Caco-2 (cell line): ENCODE data around the gene KITLG. TPM values are rescaled to one million over a fixed set of nuclear protein-coding genes. Genes with fewer than 3 reads are reported as not detected.
"Not testable (repeated sequence)": the region's sequence is repeated elsewhere in the genome, so short reads cannot be mapped to it uniquely, and the experiment has no call there.

Source experiments
- BruUV-seq: library from RNA; stranded (reverse); fragments of 400-500 nt; replicated peaks from 2 replicates; lab custom pipeline; 2021; lab: Mats Ljungman, UMichigan
- CTCF ChIA-PET: fragments of 300-600 bp; sonication (Branson Sonifier 250); formaldehyde crosslinking; loops from one replicate; lab custom pipeline; 2022; ENCODE audit warnings: antibody characterized with exemption; lab: Charles Lee
- POLR2A ChIA-PET: fragments of 300-600 bp; sonication (Branson Sonifier 250); formaldehyde crosslinking; loops from one replicate; lab custom pipeline; 2022; ENCODE audit warnings: antibody characterized with exemption; lab: Charles Lee
- DNase-seq, 2 experiments: peaks; one replicate each; pipeline versions ENCODE4 v3.0.0 to v3.0.0-alpha.2; 2020 to 2022
- H3K27me3 ChIP-seq: replicated peaks from 2 replicates; pipeline ENCODE4 v1.6.0; 2011; ENCODE audit warnings: low read length; ENCODE audit not compliant: control insufficient read depth, insufficient read depth
- H3K36me3 ChIP-seq: 2 replicates; pipeline ENCODE4 v1.5.1; 2011; ENCODE audit warnings: low read length; ENCODE audit not compliant: control insufficient read depth, insufficient read depth
- H3K4me1 ChIP-seq: fragments of 250-450 bp; sonication (Bioruptor Pico); 2 replicates; pipeline ENCODE4 v1.5.1; 2020; ENCODE audit warnings: mild to moderate bottlenecking
- H3K4me3 ChIP-seq: 2 replicates; pipeline ENCODE4 v1.5.1; 2011; ENCODE audit warnings: low read depth, mild to moderate bottlenecking, control low read depth, low read length
- H3K9me3 ChIP-seq: fragments of 250-450 bp; sonication (Bioruptor Pico); 2 replicates; pipeline ENCODE4 v1.5.1; 2020; ENCODE audit warnings: mild to moderate bottlenecking, moderate library complexity
- H3K27ac Mint-ChIP-seq: one replicate; pipeline ENCODE4 v1.8.0; 2022; ENCODE audit warnings: mixed read lengths; ENCODE audit not compliant: unreplicated experiment
- H3K27me3 Mint-ChIP-seq: one replicate; pipeline ENCODE4 v1.8.0; 2022; ENCODE audit warnings: mixed read lengths; ENCODE audit not compliant: insufficient read depth, unreplicated experiment
- H3K36me3 Mint-ChIP-seq: one replicate; pipeline ENCODE4 v1.8.0; 2022; ENCODE audit warnings: mild to moderate bottlenecking, mixed read lengths; ENCODE audit not compliant: insufficient read depth, unreplicated experiment
- H3K4me1 Mint-ChIP-seq: one replicate; pipeline ENCODE4 v1.8.0; 2022; ENCODE audit warnings: low read depth, mixed read lengths; ENCODE audit not compliant: unreplicated experiment
- H3K4me3 Mint-ChIP-seq: one replicate; pipeline ENCODE4 v1.8.0; 2022; ENCODE audit warnings: mild to moderate bottlenecking, moderate library complexity, mixed read lengths; ENCODE audit not compliant: unreplicated experiment
- H3K9me3 Mint-ChIP-seq: one replicate; pipeline ENCODE4 v1.8.0; 2022; ENCODE audit warnings: mixed read lengths; ENCODE audit not compliant: unreplicated experiment
- intact Hi-C: fragments of 100-400 bp; cut with micrococcal nuclease; formaldehyde crosslinking; loops from one replicate; pipeline ENCODE4 v1.10.0; 2022; ENCODE audit not compliant: unreplicated experiment
- total RNA-seq: library from RNA; stranded (reverse); gene quantifications from 2 replicates; pipeline ENCODE4 v1.2.3, GENCODE V29; 2022
- TF ChIP-seq, protein P1 (sequence below), 2 experiments: fragments of 200-600 bp in 1 of 2; IDR thresholded peaks; 1 replicate in 1 of 2; 2 replicates in 1 of 2; pipeline versions ENCODE4 v1.5.1 to v1.8.0; 2011 to 2022; ENCODE audit warnings: antibody characterized with exemption in 1 of 2, control low read depth in 1 of 2, inconsistent platforms in 1 of 2, low read depth in 1 of 2, low read length in 1 of 2, mild to moderate bottlenecking in 1 of 2, moderate library complexity in 1 of 2; ENCODE audit not compliant: insufficient read depth in 1 of 2, severe bottlenecking in 1 of 2, unreplicated experiment in 1 of 2

The KITLG gene
- total RNA-seq, 1 experiment from 2014 or later: 200 TPM

DNA sequence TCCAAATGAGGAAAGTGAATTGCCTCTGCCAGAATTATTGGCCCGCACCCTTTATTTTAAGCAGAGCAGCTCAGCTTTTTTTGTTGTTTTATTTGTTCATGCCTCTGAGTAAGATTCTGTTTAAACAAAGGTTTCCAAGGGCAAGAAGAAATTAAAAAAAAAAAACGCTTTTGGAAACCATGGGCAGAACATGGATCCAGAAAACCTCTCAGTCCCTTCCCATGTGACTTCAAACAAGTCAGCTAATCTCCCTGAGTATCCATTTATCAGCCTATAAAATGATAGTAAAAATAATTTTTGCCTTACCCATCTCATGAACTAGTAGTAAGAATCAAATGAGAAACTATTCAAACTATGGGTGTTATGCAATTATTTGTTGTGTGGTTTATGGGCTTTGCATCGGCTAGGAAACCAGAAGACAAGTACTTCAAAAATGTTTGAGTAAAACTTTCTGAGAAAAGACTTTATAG lies 27.6 kb downstream of the KITLG start:
- H3K9me3 ChIP-seq: no peaks in the 10 kb centered on the region
- no TSS peak for BruUV-seq
- TF ChIP-seq, protein P1, sequence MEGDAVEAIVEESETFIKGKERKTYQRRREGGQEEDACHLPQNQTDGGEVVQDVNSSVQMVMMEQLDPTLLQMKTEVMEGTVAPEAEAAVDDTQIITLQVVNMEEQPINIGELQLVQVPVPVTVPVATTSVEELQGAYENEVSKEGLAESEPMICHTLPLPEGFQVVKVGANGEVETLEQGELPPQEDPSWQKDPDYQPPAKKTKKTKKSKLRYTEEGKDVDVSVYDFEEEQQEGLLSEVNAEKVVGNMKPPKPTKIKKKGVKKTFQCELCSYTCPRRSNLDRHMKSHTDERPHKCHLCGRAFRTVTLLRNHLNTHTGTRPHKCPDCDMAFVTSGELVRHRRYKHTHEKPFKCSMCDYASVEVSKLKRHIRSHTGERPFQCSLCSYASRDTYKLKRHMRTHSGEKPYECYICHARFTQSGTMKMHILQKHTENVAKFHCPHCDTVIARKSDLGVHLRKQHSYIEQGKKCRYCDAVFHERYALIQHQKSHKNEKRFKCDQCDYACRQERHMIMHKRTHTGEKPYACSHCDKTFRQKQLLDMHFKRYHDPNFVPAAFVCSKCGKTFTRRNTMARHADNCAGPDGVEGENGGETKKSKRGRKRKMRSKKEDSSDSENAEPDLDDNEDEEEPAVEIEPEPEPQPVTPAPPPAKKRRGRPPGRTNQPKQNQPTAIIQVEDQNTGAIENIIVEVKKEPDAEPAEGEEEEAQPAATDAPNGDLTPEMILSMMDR (IDR thresholded peaks at IDR 0.05; ENCODE audit: insufficient read depth in 1 of 2, low read depth in 1 of 2, low read length in 1 of 2, severe bottlenecking in 1 of 2, unreplicated experiment in 1 of 2): no peak
- no peak for DNase-seq
- Mint-ChIP-seq H3K4me3 (peak overlapping the region; percentile 34), H3K4me1 (peaks cover 46% of the 10 kb centered on the region), H3K9me3 (peaks cover 8% of the 10 kb centered on the region), H3K27ac (peak overlapping the region; percentile 53), H3K36me3 (peaks cover 92% of the 10 kb centered on the region), H3K27me3 (no peaks in the 10 kb centered on the region)
- H3K4me3 ChIP-seq: no peak overlapping the region
- H3K4me1 ChIP-seq: peaks cover 74% of the 10 kb centered on the region
- ChIA-PET POLR2A (interaction anchor here (1.4 kb wide), 1 partner anchor 27 kb away, joined by 3 read pairs; the partner anchor contains the start of gene KITLG), CTCF (interaction anchor here (0.6 kb wide), 1 partner anchor 400 kb away, joined by 4 read pairs; no protein-coding TSS in a partner anchor)
- H3K27me3 ChIP-seq: no peaks in the 10 kb centered on the region
- intact Hi-C loops: no loop called here
- H3K36me3 ChIP-seq: no peaks in the 10 kb centered on the region

DNA sequence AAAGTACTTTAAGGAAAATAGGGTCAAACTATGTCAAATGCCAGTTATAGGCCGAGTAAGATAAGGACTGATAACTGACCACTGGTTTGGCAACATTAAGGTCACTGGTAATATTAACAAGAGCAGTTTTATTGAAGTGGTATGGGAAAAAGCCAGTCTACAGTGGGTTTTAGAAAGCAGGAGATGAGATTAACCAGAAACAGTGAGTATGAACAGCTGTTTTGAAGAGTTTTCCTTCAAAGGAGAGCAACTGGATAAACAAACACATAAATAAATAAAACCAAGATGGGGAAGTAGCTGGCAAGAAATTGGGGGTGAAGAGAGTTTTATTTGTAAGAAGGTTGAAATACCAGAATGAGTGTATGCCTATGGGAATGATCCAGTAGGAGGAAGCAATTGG lies 30.3 kb downstream of the KITLG start:
- ChIA-PET POLR2A (no interaction called here), CTCF (no interaction called here)
- TF ChIP-seq, protein P1 (IDR thresholded peaks at IDR 0.05; ENCODE audit: insufficient read depth in 1 of 2, low read depth in 1 of 2, low read length in 1 of 2, severe bottlenecking in 1 of 2, unreplicated experiment in 1 of 2): no peak
- peaks cover 8% of the 10 kb centered on the region for H3K9me3 Mint-ChIP-seq
- H3K27ac Mint-ChIP-seq: peak overlapping the region; percentile 11
- H3K27me3 Mint-ChIP-seq: no peaks in the 10 kb centered on the region
- Histone ChIP-seq H3K9me3 (no peaks in the 10 kb centered on the region), H3K36me3 (peaks cover 1% of the 10 kb centered on the region; the same call in 1 of the 2 replicates), H3K27me3 (no peaks in the 10 kb centered on the region), H3K4me3 (no peak overlapping the region), H3K4me1 (peaks cover 60% of the 10 kb centered on the region)
- intact Hi-C loops: no loop called here
- BruUV-seq: no TSS peak
- peaks cover 89% of the 10 kb centered on the region for H3K36me3 Mint-ChIP-seq
- no peak for DNase-seq
- peaks cover 36% of the 10 kb centered on the region for H3K4me1 Mint-ChIP-seq
- H3K4me3 Mint-ChIP-seq: no peak overlapping the region

DNA sequence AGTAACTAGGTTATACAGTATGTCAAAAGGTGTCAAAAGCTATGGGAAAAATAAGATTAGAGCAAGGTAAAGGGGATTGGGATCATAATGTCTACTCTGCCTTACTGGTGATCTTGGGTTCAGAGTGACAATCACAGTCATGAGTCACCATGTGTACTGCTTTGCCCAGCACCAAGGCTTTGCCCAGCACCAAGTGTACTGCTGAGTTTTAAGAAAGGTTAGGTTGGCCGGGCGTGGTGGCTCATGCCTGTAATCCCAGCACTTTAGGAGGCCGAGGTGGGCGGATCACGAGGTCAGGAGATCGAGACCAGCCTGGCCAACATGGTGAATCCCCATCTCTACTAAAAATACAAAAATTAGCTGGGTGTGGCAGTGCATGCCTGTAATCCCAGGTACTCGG lies 32.3 kb downstream of the KITLG start:
- CTCF ChIA-PET, H3K27me3 ChIP-seq, H3K36me3 ChIP-seq, H3K27ac Mint-ChIP-seq, H3K9me3 ChIP-seq, POLR2A ChIA-PET, DNase-seq, H3K9me3 Mint-ChIP-seq, H3K4me3 ChIP-seq, H3K4me3 Mint-ChIP-seq, intact Hi-C loops, BruUV-seq, H3K27me3 Mint-ChIP-seq: not testable (repeated sequence)
- peaks cover 21% of the 10 kb centered on the region for H3K4me1 Mint-ChIP-seq
- peaks cover 41% of the 10 kb centered on the region for H3K4me1 ChIP-seq
- H3K36me3 Mint-ChIP-seq: peaks cover 89% of the 10 kb centered on the region
